Esophagus muscularis mucosa (tissue), 4 donors: ENCODE data around the gene RMND5A. TPM values are rescaled to one million over a fixed set of nuclear protein-coding genes. Genes with fewer than 3 reads are reported as not detected.

Experiments used
- DNase-seq: peaks from one replicate; pipeline ENCODE4 v3.0.0-alpha.2; 2017; ENCODE audit errors: extremely low spot score
- H3K27ac ChIP-seq, 4 donors: fragments of 200-600 bp; sonication (generic); replicated peaks in 1 of 4; 1 replicate in 3 of 4; 2 replicates in 1 of 4; pipeline ENCODE4 v1.5.1; 2016 to 2019; ENCODE audit warnings: mild to moderate bottlenecking in 1 of 4
- H3K27me3 ChIP-seq, 4 donors: fragments of 200-600 bp; sonication (generic); one replicate each; pipeline versions ENCODE4 v1.5.1 to v1.6.0; 2016 to 2019
- H3K36me3 ChIP-seq, 4 donors: fragments of 200-600 bp; sonication (generic); one replicate each; pipeline ENCODE4 v1.5.1; 2016 to 2019
- H3K4me1 ChIP-seq, 4 donors: fragments of 200-600 bp; sonication (generic); one replicate each; pipeline ENCODE4 v1.5.1; 2016 to 2019
- H3K4me3 ChIP-seq, 4 donors: fragments of 200-600 bp; sonication (generic); 1 replicate in 2 of 4; 2 replicates in 2 of 4; pipeline ENCODE4 v1.5.1; 2016 to 2019; ENCODE audit warnings: mild to moderate bottlenecking in 4 of 4, moderate library complexity in 1 of 4
- H3K9me3 ChIP-seq, 4 donors: fragments of 200-600 bp; sonication (generic); 1 replicate in 3 of 4; 2 replicates in 1 of 4; pipeline ENCODE4 v1.5.1; 2016 to 2019
- EP300 ChIP-seq: sonication (generic); formaldehyde crosslinking; IDR thresholded peaks from one replicate; pipeline ENCODE4 v1.6.1; 2017; ENCODE audit warnings: antibody characterized with exemption
- POLR2A ChIP-seq: fragments of 450-650 bp; IDR thresholded peaks from one replicate; pipeline ENCODE4 v1.6.1; 2017; ENCODE audit warnings: antibody characterized with exemption, moderate library complexity, mild to moderate bottlenecking, low read depth
- POLR2AphosphoS5 ChIP-seq, 2 donors: sonication (generic); formaldehyde crosslinking; IDR thresholded peaks; one replicate each; pipeline ENCODE4 v1.6.1; 2017; ENCODE audit warnings: antibody characterized with exemption in 2 of 2
- WGBS: methylation state at CpG from one replicate; pipeline ENCODE4 v1.1.5; 2018; 5-methylcytosine and 5-hydroxymethylcytosine counted together
- intact Hi-C: fragments of 100-400 bp; cut with DNase I; formaldehyde crosslinking; loops from one replicate; pipeline ENCODE4 v1.15.1; 2023
- total RNA-seq, 4 donors: library from RNA; depleted of rRNA; stranded (reverse); fragments of >200 nt; gene quantifications; one replicate each; pipeline versions ENCODE4 v1.1.0 to v1.2.1, GENCODE V29; 2016
- TF ChIP-seq, protein P1 (sequence below), 3 experiments: fragments of 200-600 bp in 2 of 3; fragments of 450-650 bp in 1 of 3; sonication (generic) in 2 of 3; IDR thresholded peaks; one replicate each; pipeline ENCODE4 v1.5.1; 2017 to 2019; ENCODE audit warnings: antibody characterized with exemption in 3 of 3, mild to moderate bottlenecking in 2 of 3, moderate library complexity in 1 of 3

RMND5A gene
- total RNA-seq, 4 donors from 2014 or later = 42.1 to 85.1 (median 49.8) TPM

DNA sequence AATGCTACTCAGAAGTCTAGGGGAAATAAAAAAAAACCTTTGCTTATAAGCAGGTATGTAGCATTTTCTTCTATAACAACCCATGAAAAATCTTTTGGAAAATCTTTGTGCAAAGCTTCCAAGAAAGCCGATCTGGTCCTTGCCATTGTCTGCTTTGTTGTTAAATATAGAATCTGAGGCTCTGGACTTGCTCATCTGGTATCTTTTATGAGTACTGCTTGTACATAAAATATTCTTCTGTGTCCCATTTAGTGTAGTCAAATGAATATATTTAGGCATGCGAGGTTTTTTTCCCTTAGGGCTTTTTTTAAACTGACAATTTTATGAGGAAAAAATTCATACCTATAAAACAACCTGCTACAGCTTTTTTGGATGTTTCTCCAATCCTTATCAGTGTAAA is 45.0 kb upstream of the RMND5A start:
- TF ChIP-seq POLR2AphosphoS5 (IDR thresholded peaks at IDR 0.05) = no peak
- TF ChIP-seq POLR2A = no peak
- TF ChIP-seq, protein P1, sequence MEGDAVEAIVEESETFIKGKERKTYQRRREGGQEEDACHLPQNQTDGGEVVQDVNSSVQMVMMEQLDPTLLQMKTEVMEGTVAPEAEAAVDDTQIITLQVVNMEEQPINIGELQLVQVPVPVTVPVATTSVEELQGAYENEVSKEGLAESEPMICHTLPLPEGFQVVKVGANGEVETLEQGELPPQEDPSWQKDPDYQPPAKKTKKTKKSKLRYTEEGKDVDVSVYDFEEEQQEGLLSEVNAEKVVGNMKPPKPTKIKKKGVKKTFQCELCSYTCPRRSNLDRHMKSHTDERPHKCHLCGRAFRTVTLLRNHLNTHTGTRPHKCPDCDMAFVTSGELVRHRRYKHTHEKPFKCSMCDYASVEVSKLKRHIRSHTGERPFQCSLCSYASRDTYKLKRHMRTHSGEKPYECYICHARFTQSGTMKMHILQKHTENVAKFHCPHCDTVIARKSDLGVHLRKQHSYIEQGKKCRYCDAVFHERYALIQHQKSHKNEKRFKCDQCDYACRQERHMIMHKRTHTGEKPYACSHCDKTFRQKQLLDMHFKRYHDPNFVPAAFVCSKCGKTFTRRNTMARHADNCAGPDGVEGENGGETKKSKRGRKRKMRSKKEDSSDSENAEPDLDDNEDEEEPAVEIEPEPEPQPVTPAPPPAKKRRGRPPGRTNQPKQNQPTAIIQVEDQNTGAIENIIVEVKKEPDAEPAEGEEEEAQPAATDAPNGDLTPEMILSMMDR (IDR thresholded peaks at IDR 0.05) = no peak
- no peak for TF ChIP-seq EP300
- Histone ChIP-seq H3K36me3 (no peaks in the 10 kb centered on the region), H3K27ac (no peak overlapping the region), H3K4me1 (peaks cover 10 to 21% (median 16%) of the 10 kb centered on the region in 4 donors), H3K9me3 (no peaks in the 10 kb centered on the region), H3K27me3 (no peaks in the 10 kb centered on the region), H3K4me3 (no peak overlapping the region)
- 35% methylated on average over 2 of the region's 2 CpGs for WGBS
- no peak for DNase-seq
- intact Hi-C loops = no loop called here

DNA sequence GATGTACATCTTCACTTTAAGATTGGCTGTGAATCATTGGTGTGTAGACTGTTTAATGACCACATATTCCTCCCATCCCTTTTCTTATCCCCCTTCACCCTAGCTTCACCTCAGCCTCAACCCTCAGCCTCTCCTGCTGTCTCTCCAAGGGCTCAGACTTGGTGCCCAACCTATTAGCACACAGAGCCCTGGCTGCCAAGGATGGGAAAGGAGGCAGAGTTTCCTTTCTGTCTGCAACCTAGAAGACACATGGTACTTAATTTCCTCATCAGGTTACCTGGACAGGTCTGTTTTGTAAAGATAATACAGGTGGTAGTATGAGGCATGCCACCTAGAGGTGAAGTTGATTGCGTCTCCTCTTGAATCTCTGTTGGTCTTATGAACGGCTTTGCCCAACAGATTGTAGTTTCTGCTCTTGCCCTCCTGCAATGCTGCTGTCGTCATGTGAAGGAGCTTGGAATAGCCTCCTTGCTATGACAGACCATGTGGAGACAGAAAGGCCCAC is 44.5 kb upstream of the RMND5A start:
- 93% methylated on average over 3 of the region's 3 CpGs for WGBS
- no peak for DNase-seq
- Histone ChIP-seq H3K27me3 (no peaks in the 10 kb centered on the region), H3K36me3 (no peaks in the 10 kb centered on the region), H3K9me3 (no peaks in the 10 kb centered on the region), H3K4me1 (peaks cover 10 to 21% (median 16%) of the 10 kb centered on the region in 4 donors), H3K4me3 (no peak overlapping the region), H3K27ac (no peak overlapping the region)
- no peak for TF ChIP-seq POLR2AphosphoS5 (IDR thresholded peaks at IDR 0.05)
- TF ChIP-seq EP300 = no peak
- TF ChIP-seq POLR2A = no peak
- TF ChIP-seq, protein P1 (IDR thresholded peaks at IDR 0.05) = no peak
- intact Hi-C loops = no loop called here

DNA sequence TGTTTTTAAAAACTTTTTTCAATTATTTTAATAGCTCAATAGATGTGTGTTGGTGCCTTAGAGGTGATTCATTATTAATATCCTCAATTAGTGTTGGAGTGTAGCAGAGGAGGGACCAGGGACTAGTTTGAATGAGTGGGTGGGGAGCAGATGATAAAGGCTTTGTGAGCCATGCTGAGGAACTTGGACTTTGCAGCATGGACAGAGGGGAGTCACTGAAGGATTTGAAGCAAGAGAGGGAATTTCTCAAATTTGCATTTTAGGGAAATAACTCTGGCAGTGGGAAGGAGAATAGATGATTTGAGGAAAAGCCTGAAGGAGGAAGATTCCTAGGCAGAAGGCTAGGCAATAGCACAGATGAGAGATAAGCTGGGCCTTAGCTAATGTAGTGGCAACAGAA is 42.3 kb upstream of the RMND5A start:
- intact Hi-C loops = no loop called here
- DNase-seq = no peak
- Histone ChIP-seq H3K27me3 (no peaks in the 10 kb centered on the region), H3K9me3 (no peaks in the 10 kb centered on the region), H3K4me3 (no peak overlapping the region), H3K27ac (no peak overlapping the region), H3K36me3 (no peaks in the 10 kb centered on the region), H3K4me1 (peaks cover 4 to 13% (median 8%) of the 10 kb centered on the region in 4 donors)
- TF ChIP-seq POLR2A = no peak
- TF ChIP-seq EP300 = no peak
- TF ChIP-seq, protein P1 (IDR thresholded peaks at IDR 0.05) = no peak
- TF ChIP-seq POLR2AphosphoS5 (IDR thresholded peaks at IDR 0.05) = no peak

DNA sequence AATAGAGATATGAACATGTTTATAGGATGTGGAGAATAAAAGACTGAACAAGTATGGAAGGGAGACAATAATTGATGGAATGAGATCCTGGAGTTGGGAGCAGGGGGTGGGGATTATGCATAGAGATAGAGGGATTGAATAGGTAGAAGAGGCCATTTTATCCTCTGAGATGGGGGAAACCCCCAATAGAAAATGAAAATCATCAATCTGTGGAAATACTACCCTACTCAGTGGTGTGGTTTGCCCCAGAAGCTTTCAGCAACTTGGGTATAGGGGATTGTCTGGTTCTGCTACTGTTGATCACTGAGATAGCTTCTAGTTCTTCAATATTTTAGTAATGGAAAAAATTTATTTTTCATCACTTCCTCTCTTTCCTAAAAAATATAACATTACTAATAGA is 41.1 kb upstream of the RMND5A start:
- TF ChIP-seq POLR2A (no peak), EP300 (no peak), POLR2AphosphoS5 (IDR thresholded peaks at IDR 0.05) (no peak)
- TF ChIP-seq, protein P1 (IDR thresholded peaks at IDR 0.05) = no peak
- H3K4me1 ChIP-seq = peaks cover 4 to 13% (median 8%) of the 10 kb centered on the region in 4 donors
- H3K9me3 ChIP-seq = no peaks in the 10 kb centered on the region
- H3K27ac ChIP-seq = no peak overlapping the region
- intact Hi-C loops = no loop called here
- H3K27me3 ChIP-seq = no peaks in the 10 kb centered on the region
- H3K4me3 ChIP-seq = no peak overlapping the region
- DNase-seq = no peak
- no peaks in the 10 kb centered on the region for H3K36me3 ChIP-seq

DNA sequence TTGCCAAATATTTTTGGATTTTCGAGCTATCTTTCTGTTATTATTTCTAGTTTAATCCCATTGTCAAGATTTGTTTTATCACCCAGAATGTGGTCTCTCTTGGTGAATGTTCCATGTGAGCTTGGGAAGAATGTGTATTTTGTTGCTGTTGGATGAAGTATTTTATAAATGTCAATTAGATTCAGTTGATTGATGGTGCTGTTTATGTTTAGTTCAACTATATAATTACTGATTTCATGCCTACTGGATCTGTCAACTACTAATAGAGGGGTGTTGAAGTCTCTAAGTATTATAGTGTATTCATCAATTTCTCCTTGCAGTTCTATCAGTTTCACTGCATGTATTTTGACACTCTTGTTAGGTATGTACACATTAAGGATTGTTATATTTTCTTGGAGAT is 34.7 kb upstream of the RMND5A start:
- no peak overlapping the region for H3K4me3 ChIP-seq
- no peak for TF ChIP-seq POLR2AphosphoS5 (IDR thresholded peaks at IDR 0.05)
- TF ChIP-seq POLR2A = no peak
- TF ChIP-seq EP300 = no peak
- TF ChIP-seq, protein P1 (IDR thresholded peaks at IDR 0.05) = no peak
- no peaks in the 10 kb centered on the region for H3K27me3 ChIP-seq
- H3K9me3 ChIP-seq = no peaks in the 10 kb centered on the region
- no peak overlapping the region for H3K27ac ChIP-seq
- DNase-seq = no peak
- 100% methylated on average over 1 of the region's 1 CpG for WGBS
- H3K36me3 ChIP-seq = no peaks in the 10 kb centered on the region
- H3K4me1 ChIP-seq = no peaks in the 10 kb centered on the region
- intact Hi-C loops = no loop called here
